IMR-90 (cell line): ENCODE measurements around the gene KATNIP. TPM values are rescaled to one million over a fixed set of nuclear protein-coding genes. Genes with fewer than 3 reads are reported as not detected.
A peak's percentile ranks its signal among the peaks of the same experiment; 100 is the strongest.

Experiments
- ATAC-seq: fragments of 200-7000 bp; cut with Tn5 transposase; 2 replicates; pipeline ENCODE4 v1.9.1; 2020; ENCODE audit warnings: low read depth, mild to moderate bottlenecking, moderate library complexity
- BruUV-seq: library from RNA; stranded (reverse); fragments of 400-500 nt; replicated peaks from 2 replicates; lab custom pipeline; 2021; lab: Mats Ljungman, UMichigan
- CTCF ChIA-PET: fragments of 300-600 bp; formaldehyde crosslinking; extraction: SDS; loops from one replicate; lab custom pipeline; 2021; ENCODE audit warnings: antibody characterized with exemption; lab: Yijun Ruan, JAX
- POLR2A ChIA-PET: fragments of 300-600 bp; sonication (Branson Sonifier 250); formaldehyde crosslinking; loops from one replicate; lab custom pipeline; 2022; ENCODE audit warnings: antibody characterized with exemption; ENCODE audit not compliant: unreplicated experiment; lab: Charles Lee
- DNase-seq: peaks from one replicate; pipeline ENCODE4 v3.0.0; 2013
- H2AFZ ChIP-seq: replicated peaks from 2 replicates; pipeline ENCODE3; 2013; ENCODE audit warnings: low read length, mild to moderate bottlenecking; ENCODE audit not compliant: poor library complexity
- H2AK5ac ChIP-seq: 2 replicates; pipeline ENCODE4 v1.6.1; 2013; ENCODE audit warnings: low read depth, low read length, inconsistent platforms
- H2AK9ac ChIP-seq: replicated peaks from 2 replicates; pipeline ENCODE3; 2013; ENCODE audit warnings: mild to moderate bottlenecking, low read depth, low read length, moderate library complexity; ENCODE audit not compliant: poor library complexity
- H2BK120ac ChIP-seq: 2 replicates; pipeline ENCODE4 v1.6.1; 2013; ENCODE audit warnings: low read depth, low read length, inconsistent platforms
- H2BK15ac ChIP-seq: 3 replicates; pipeline ENCODE4 v1.6.1; 2013; ENCODE audit warnings: low read depth, low read length, inconsistent platforms
- H2BK20ac ChIP-seq: 2 replicates; pipeline ENCODE4 v1.6.1; 2013; ENCODE audit warnings: low read depth, mild to moderate bottlenecking, inconsistent platforms, low read length, moderate library complexity
- H2BK5ac ChIP-seq: 2 replicates; pipeline ENCODE4 v1.6.1; 2013; ENCODE audit warnings: mild to moderate bottlenecking, low read depth, low read length, inconsistent platforms; ENCODE audit not compliant: poor library complexity, severe bottlenecking
- H3K14ac ChIP-seq: replicated peaks from 2 replicates; pipeline ENCODE4 v1.6.1; 2013; ENCODE audit warnings: low read depth, low read length, inconsistent platforms
- H3K18ac ChIP-seq: 2 replicates; pipeline ENCODE4 v1.6.1; 2013; ENCODE audit warnings: low read depth, low read length, control low read depth
- H3K23ac ChIP-seq: 2 replicates; pipeline ENCODE4 v1.6.1; 2013; ENCODE audit warnings: low read depth, low read length, inconsistent platforms
- H3K27ac ChIP-seq: 2 replicates; pipeline ENCODE4 v1.5.1; 2013; ENCODE audit warnings: mild to moderate bottlenecking, control low read depth, low read length; ENCODE audit not compliant: insufficient read depth
- H3K27me3 ChIP-seq: 2 replicates; pipeline ENCODE4 v1.6.1; 2013; ENCODE audit warnings: low read length; ENCODE audit not compliant: control insufficient read depth, insufficient read depth
- H3K36me3 ChIP-seq: 2 replicates; pipeline ENCODE4 v1.6.1; 2013; ENCODE audit warnings: low read length, mixed read lengths; ENCODE audit not compliant: control insufficient read depth, insufficient read depth
- H3K4ac ChIP-seq: 2 replicates; pipeline ENCODE4 v1.6.1; 2013; ENCODE audit warnings: low read depth, low read length, inconsistent platforms
- H3K4me1 ChIP-seq: 2 replicates; pipeline ENCODE4 v1.6.1; 2013; ENCODE audit warnings: low read length, mixed read lengths; ENCODE audit not compliant: control insufficient read depth, insufficient read depth
- H3K4me2 ChIP-seq: 2 replicates; pipeline ENCODE4 v1.6.1; 2013; ENCODE audit warnings: low read depth, mild to moderate bottlenecking, control low read depth, low read length, moderate library complexity
- H3K4me3 ChIP-seq: 2 replicates; pipeline ENCODE4 v1.5.1; 2013; ENCODE audit warnings: low read depth, mild to moderate bottlenecking, control low read depth, low read length, moderate library complexity; ENCODE audit not compliant: insufficient read depth
- H3K56ac ChIP-seq: 2 replicates; pipeline ENCODE4 v1.6.1; 2013; ENCODE audit warnings: low read length, inconsistent platforms; ENCODE audit not compliant: insufficient read depth; ENCODE audit errors: extremely low read depth
- H3K79me1 ChIP-seq, 2 experiments: 2 replicates each; pipeline ENCODE4 v1.6.1; 2013; ENCODE audit warnings: low read length in 2 of 2, inconsistent platforms in 1 of 2, low read depth in 1 of 2
- H3K9ac ChIP-seq: 2 replicates; pipeline ENCODE4 v1.6.1; 2013; ENCODE audit warnings: low read depth, low read length, control low read depth
- H3K9me1 ChIP-seq: 2 replicates; pipeline ENCODE4 v1.6.1; 2013; ENCODE audit warnings: low read length, inconsistent platforms; ENCODE audit not compliant: insufficient read depth
- H3K9me3 ChIP-seq: 2 replicates; pipeline ENCODE4 v1.6.1; 2013; ENCODE audit warnings: low read length; ENCODE audit not compliant: control insufficient read depth, insufficient read depth
- H4K20me1 ChIP-seq: 2 replicates; pipeline ENCODE4 v1.6.1; 2013; ENCODE audit warnings: low read length, inconsistent platforms; ENCODE audit not compliant: insufficient read depth
- H4K5ac ChIP-seq: 2 replicates; pipeline ENCODE4 v1.6.1; 2013; ENCODE audit warnings: mild to moderate bottlenecking, low read depth, low read length, control low read depth
- H4K8ac ChIP-seq, 2 experiments: 2 replicates each; pipeline ENCODE4 v1.6.1; 2013; ENCODE audit warnings: low read depth in 2 of 2, low read length in 2 of 2, control low read depth in 1 of 2, inconsistent platforms in 1 of 2
- H4K91ac ChIP-seq: 2 replicates; pipeline ENCODE4 v1.6.1; 2013; ENCODE audit warnings: low read depth, low read length, inconsistent platforms; ENCODE audit not compliant: insufficient read depth
- BHLHE40 ChIP-seq: fragments of 150-350 bp; IDR thresholded peaks from 2 replicates; pipeline ENCODE4 v1.6.1; 2016; ENCODE audit warnings: mild to moderate bottlenecking, low read depth, low read length
- CEBPB ChIP-seq: IDR thresholded peaks from 2 replicates; pipeline ENCODE4 v1.6.1; 2012; ENCODE audit warnings: low read depth, low read length, improper control_type of control experiment
- CHD1 ChIP-seq: IDR thresholded peaks from 2 replicates; pipeline ENCODE4 v1.6.1; 2012; ENCODE audit warnings: low read depth, low read length, improper control_type of control experiment
- FOS ChIP-seq: fragments of 150-350 bp; IDR thresholded peaks from 2 replicates; pipeline ENCODE4 v1.6.1; 2016; ENCODE audit warnings: low read depth, low read length
- MAFK ChIP-seq: IDR thresholded peaks from 2 replicates; pipeline ENCODE4 v1.6.1; 2012; ENCODE audit warnings: low read depth, low read length, improper control_type of control experiment
- MXI1 ChIP-seq: IDR thresholded peaks from 2 replicates; pipeline ENCODE4 v1.6.1; 2012; ENCODE audit warnings: low read depth, mild to moderate bottlenecking, low read length, moderate library complexity, borderline replicate concordance
- RAD21 ChIP-seq: IDR thresholded peaks from 2 replicates; pipeline ENCODE4 v1.6.1; 2012; ENCODE audit warnings: low read length, improper control_type of control experiment
- RCOR1 ChIP-seq: IDR thresholded peaks from 2 replicates; pipeline ENCODE4 v1.6.1; 2012; ENCODE audit warnings: mild to moderate bottlenecking, low read length, improper control_type of control experiment; ENCODE audit not compliant: insufficient replicate concordance
- RFX5 ChIP-seq: IDR thresholded peaks from 2 replicates; pipeline ENCODE4 v1.8.0; 2012; ENCODE audit warnings: low read depth, mild to moderate bottlenecking, low read length, moderate library complexity
- SMC3 ChIP-seq: fragments of 150-350 bp; IDR thresholded peaks from 2 replicates; pipeline ENCODE4 v1.6.1; 2016; ENCODE audit warnings: low read depth, mild to moderate bottlenecking, antibody characterized with exemption, low read length, moderate library complexity
- WGBS, 2 experiments: methylation state at CpG; one replicate each; pipeline versions ENCODE4 v1.1.5 to v1.1.7; 2013; ENCODE audit warnings: missing lambda C conversion rate in 2 of 2; ENCODE audit not compliant: insufficient read length in 1 of 2; ENCODE audit errors: extremely low coverage in 2 of 2; 5-methylcytosine and 5-hydroxymethylcytosine counted together
- dilution Hi-C: fragments of 300-500 bp; cut with HindIII; formaldehyde crosslinking; loops from one replicate; pipeline ENCODE4 v1.14.3; 2018; ENCODE audit warnings: low sequenced_read_pairs; ENCODE audit not compliant: unreplicated experiment
- in situ Hi-C: fragments of 300-500 bp; cut with MboI; formaldehyde crosslinking; loops from 3 replicates; pipeline ENCODE4 v1.14.3; 2019; ENCODE audit warnings: low sequenced_read_pairs, inconsistent platforms, mixed read lengths
- intact Hi-C: fragments of 100-400 bp; cut with micrococcal nuclease; formaldehyde crosslinking; loops from 2 replicates; pipeline ENCODE4 v1.10.0; 2022
- polyA plus RNA-seq, 3 experiments: library from polyadenylated mRNA; depleted of rRNA; stranded (reverse); fragments of >200 nt; gene quantifications; 2 replicates each; pipeline ENCODE4 v1.2.3, GENCODE V29; 2012; ENCODE audit warnings: low replicate concordance in 1 of 3
- total RNA-seq: library from RNA; depleted of rRNA; stranded (reverse); fragments of >200 nt; gene quantifications from 2 replicates; pipeline ENCODE4 v1.2.3, GENCODE V29; 2012

KATNIP gene
- total and polyA plus RNA-seq, 2 of the 4 experiments (the other 2 are of a cell fraction) = 16.7 to 18.6 TPM

DNA sequence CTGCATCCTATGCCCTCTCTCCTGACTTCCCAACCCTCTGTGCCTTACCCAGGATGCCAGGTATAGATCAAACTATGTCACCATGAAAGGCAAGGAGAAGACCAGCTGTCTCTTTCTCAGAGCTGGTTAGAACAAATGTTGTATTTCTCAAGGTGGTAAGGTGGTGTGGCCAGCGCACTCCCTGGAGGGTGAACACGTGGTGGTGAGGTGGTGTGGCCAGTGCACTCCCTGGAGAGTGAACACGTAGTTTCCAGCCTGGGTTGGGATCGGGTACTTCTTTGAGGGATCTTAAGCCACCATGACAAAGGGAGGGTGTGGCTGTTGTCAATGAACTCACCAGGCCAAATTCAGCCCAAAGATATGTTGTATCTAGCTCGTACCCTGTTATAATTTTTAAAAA is 26.8 kb downstream of the KATNIP start:
- no peak overlapping the region for H3K9ac ChIP-seq
- peak overlapping the region; percentile 60 for H4K91ac ChIP-seq
- intact Hi-C loops (no loop called here), dilution Hi-C loops (no loop called here), in situ Hi-C loops (no loop called here)
- H3K56ac ChIP-seq = no peak overlapping the region
- ChIA-PET POLR2A (interaction anchor here (0.6 kb wide), 1 partner anchor 27 kb away, joined by 4 read pairs; the partner anchor contains the start of genes GTF3C1 and KATNIP), CTCF (interaction anchor here (0.6 to 1.3 kb wide), 2 partner anchors 21 to 62 kb away, joined by 3 read pairs; no protein-coding TSS in a partner anchor)
- peaks cover 2 to 21% of the 10 kb centered on the region in 2 experiments; a peak in 2 of 4 replicates for H3K79me1 ChIP-seq
- peaks cover 14% of the 10 kb centered on the region for H3K4me1 ChIP-seq
- H3K27me3 ChIP-seq = no peaks in the 10 kb centered on the region
- H3K27ac ChIP-seq = no peak overlapping the region
- H4K8ac ChIP-seq = no peak overlapping the region
- 86% methylated on average over 3 of the region's 5 CpGs; no CpG with 5 or more reads in 1 of the 2 experiments for WGBS, 2 experiments
- H3K9me3 ChIP-seq = no peaks in the 10 kb centered on the region
- ATAC-seq = no peak
- no peak overlapping the region for H2BK5ac ChIP-seq
- H4K5ac ChIP-seq = no peak overlapping the region
- DNase-seq = no peak
- H2AK9ac ChIP-seq = peak overlapping the region; percentile 20
- peak overlapping the region; percentile 46 for H3K4ac ChIP-seq
- no peak overlapping the region for H3K14ac ChIP-seq
- no peak overlapping the region for H3K18ac ChIP-seq
- no peak for TF ChIP-seq RAD21
- TF ChIP-seq SMC3 = no peak
- no peak for TF ChIP-seq BHLHE40
- TF ChIP-seq MAFK = no peak
- TF ChIP-seq CHD1 = no peak
- no peak for TF ChIP-seq RFX5
- no peak for TF ChIP-seq FOS
- TF ChIP-seq MXI1 = no peak
- TF ChIP-seq RCOR1 = no peak
- TF ChIP-seq CEBPB = no peak
- no peak overlapping the region for H3K4me3 ChIP-seq
- no peak overlapping the region for H2BK20ac ChIP-seq
- peaks cover 24% of the 10 kb centered on the region for H3K9me1 ChIP-seq
- H2BK15ac ChIP-seq = peak overlapping the region; percentile 41; the same call in 1 of the 3 replicates
- H3K4me2 ChIP-seq = no peak overlapping the region
- H3K36me3 ChIP-seq = peaks cover 4% of the 10 kb centered on the region; the same call in 1 of the 2 replicates
- H2AK5ac ChIP-seq = peak overlapping the region; percentile 70; the same call in 1 of the 2 replicates
- no peak overlapping the region for H3K23ac ChIP-seq
- no TSS peak for BruUV-seq
- peaks cover 4% of the 10 kb centered on the region; the same call in 1 of the 2 replicates for H4K20me1 ChIP-seq
- 0 out of 2 replicates have a peak overlapping the region, but pooled peaks have one; percentile 12 for H2BK120ac ChIP-seq
- no peak overlapping the region for H2AFZ ChIP-seq
